ENCODE data around the gene PAFAH1B1.
A peak's percentile ranks its signal among the peaks of the same experiment; 100 is the strongest.
"Not testable (repeated sequence)": the region's sequence is repeated elsewhere in the genome, so short reads cannot be mapped to it uniquely, and the experiment has no call there.

The PAFAH1B1 gene

GRCh38 chr17:2592971-2593820 lies at the start of gene PAFAH1B1:
PAFAH1B1 (plus strand) TSS chr17:2593654; CDS start chr17:2638289, 44,635 bp downstream.
- Histone ChIP-seq H3K4me3 (ENCODE audit: low read length) (peak within 1 kb of the TSS; percentile 91), H3K27me3 (ENCODE audit: insufficient read depth, low read length) (no peaks in the 10 kb centered on the region), H3K36me3 (ENCODE audit: insufficient read depth, low read length) (no peaks in the 10 kb centered on the region), H2AFZ (ENCODE audit: low read depth, low read length) (peak within 1 kb of the TSS; percentile 83), H3K4me1 (ENCODE audit: insufficient read depth, low read length) (no peaks in the 10 kb centered on the region), H3K9me3 (ENCODE audit: low read length) (no peaks in the 10 kb centered on the region)

DNA sequence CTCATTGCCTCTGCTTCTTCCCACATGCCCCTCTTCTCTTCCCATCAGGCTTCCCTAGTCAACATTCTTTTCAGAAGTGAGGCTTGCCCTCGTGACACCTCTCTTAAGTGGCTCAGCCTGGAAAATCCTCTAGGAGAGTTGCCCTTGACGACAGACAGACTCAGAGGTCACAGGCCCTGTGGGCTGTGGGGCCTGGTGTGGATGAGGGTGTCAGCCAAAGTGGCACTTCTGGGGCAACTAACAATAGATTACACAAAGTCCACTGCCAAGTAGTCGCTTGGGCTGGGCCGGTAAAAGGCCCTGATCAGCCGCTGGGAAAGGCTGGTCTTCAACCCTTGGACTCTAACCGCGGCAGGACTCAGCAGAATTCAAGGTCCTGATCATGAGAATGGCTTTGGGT lies 48.1 kb upstream of the PAFAH1B1 start:
- no peak overlapping the region for H3K4me3 ChIP-seq (ENCODE audit: low read length)

GRCh38 chr17:2547176-2547575 lies 46.3 kb upstream of the PAFAH1B1 start:
- H3K36me3 ChIP-seq (ENCODE audit: insufficient read depth, low read length) = no peaks in the 10 kb centered on the region
- no peak overlapping the region for H2AFZ ChIP-seq (ENCODE audit: low read depth, low read length)
- H3K9me3 ChIP-seq (ENCODE audit: low read length) = no peaks in the 10 kb centered on the region
- no peak overlapping the region for H3K4me3 ChIP-seq (ENCODE audit: low read length)
- no peaks in the 10 kb centered on the region for H3K27me3 ChIP-seq (ENCODE audit: insufficient read depth, low read length)
- peaks cover 13% of the 10 kb centered on the region for H3K4me1 ChIP-seq (ENCODE audit: insufficient read depth, low read length)

More for the DNA sequence above, 48.1 kb upstream of the PAFAH1B1 start:
- H3K9me3 ChIP-seq (ENCODE audit: low read length) = no peaks in the 10 kb centered on the region
- H3K4me1 ChIP-seq (ENCODE audit: insufficient read depth, low read length) = peaks cover 5% of the 10 kb centered on the region
- H2AFZ ChIP-seq (ENCODE audit: low read depth, low read length) = no peak overlapping the region
- H3K36me3 ChIP-seq (ENCODE audit: insufficient read depth, low read length) = no peaks in the 10 kb centered on the region
- H3K27me3 ChIP-seq (ENCODE audit: insufficient read depth, low read length) = no peaks in the 10 kb centered on the region

DNA sequence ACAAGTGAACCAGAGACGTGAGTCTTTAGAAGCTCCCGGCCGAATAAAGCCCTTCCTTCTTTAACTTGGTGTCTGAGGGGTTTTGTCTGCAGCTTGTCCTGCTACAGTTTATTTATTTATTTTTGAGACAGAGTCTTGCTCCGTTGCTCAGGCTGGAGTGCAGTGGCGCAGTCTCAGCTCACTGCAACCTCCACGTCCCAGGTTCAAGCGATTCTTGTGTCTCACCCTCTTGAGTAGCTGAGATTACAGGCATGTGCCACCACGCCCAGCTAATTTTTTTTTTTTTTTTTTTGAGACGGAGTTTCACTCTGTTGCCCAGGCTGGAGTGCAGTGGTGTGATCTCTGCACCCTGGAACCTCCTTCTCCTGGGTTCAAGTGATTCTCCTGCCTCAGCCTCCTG lies 45.4 kb upstream of the PAFAH1B1 start:
- H3K4me3 ChIP-seq (ENCODE audit: low read length); H3K9me3 ChIP-seq (ENCODE audit: low read length); H2AFZ ChIP-seq (ENCODE audit: low read depth, low read length); H3K36me3 ChIP-seq (ENCODE audit: insufficient read depth, low read length); H3K27me3 ChIP-seq (ENCODE audit: insufficient read depth, low read length): not testable (repeated sequence)
- H3K4me1 ChIP-seq (ENCODE audit: insufficient read depth, low read length) = peaks cover 13% of the 10 kb centered on the region

DNA sequence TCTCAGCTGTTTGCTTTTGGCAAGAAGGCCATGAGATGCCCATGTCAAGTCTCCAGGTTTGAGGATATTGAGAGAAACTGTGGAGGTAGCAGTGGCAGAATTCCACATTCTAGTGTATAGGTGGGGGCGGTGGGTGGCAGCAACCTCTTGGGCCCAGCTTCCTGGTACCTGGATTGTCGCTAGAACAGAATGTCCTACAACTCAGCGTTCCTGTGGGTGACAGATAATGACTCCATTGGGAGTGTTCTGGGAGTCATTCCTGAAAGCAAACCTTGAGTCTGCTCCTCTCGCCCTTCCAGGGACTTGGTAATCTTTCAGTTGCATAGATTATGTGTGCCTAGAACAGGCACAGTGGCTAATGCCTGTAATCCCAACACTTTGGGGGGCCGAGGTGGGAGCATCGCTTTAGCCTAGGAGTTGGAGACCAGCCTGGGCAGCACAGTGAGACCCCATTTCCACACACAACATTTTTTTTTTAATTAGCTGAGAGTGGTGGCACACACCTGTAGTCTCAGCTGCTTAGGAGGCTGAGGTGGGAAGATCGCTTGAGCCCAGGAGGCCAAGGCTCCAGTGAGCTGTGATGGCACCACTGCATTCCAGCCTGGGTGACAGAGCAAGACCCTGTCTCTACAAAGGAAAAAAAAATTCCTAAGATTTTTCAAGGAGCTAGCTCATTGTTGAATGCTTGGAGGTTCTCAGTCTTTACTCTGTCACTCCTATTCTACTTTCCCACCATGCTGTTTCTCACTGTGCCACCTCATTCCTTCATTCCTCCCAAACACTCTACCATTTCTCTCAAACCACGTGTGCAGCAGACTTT lies 43.9 kb upstream of the PAFAH1B1 start:
- Histone ChIP-seq H3K4me3 (ENCODE audit: low read length) (no peak overlapping the region), H3K36me3 (ENCODE audit: insufficient read depth, low read length) (no peaks in the 10 kb centered on the region), H3K4me1 (ENCODE audit: insufficient read depth, low read length) (peaks cover 13% of the 10 kb centered on the region), H2AFZ (ENCODE audit: low read depth, low read length) (no peak overlapping the region), H3K9me3 (ENCODE audit: low read length) (no peaks in the 10 kb centered on the region), H3K27me3 (ENCODE audit: insufficient read depth, low read length) (no peaks in the 10 kb centered on the region)

GRCh38 chr17:2551493-2551892 lies 42.0 kb upstream of the PAFAH1B1 start:
- Histone ChIP-seq H3K4me1 (ENCODE audit: insufficient read depth, low read length) (peaks cover 8% of the 10 kb centered on the region), H3K27me3 (ENCODE audit: insufficient read depth, low read length) (no peaks in the 10 kb centered on the region), H3K36me3 (ENCODE audit: insufficient read depth, low read length) (no peaks in the 10 kb centered on the region), H3K4me3 (ENCODE audit: low read length) (no peak overlapping the region), H2AFZ (ENCODE audit: low read depth, low read length) (peak overlapping the region; percentile 53), H3K9me3 (ENCODE audit: low read length) (no peaks in the 10 kb centered on the region)

DNA sequence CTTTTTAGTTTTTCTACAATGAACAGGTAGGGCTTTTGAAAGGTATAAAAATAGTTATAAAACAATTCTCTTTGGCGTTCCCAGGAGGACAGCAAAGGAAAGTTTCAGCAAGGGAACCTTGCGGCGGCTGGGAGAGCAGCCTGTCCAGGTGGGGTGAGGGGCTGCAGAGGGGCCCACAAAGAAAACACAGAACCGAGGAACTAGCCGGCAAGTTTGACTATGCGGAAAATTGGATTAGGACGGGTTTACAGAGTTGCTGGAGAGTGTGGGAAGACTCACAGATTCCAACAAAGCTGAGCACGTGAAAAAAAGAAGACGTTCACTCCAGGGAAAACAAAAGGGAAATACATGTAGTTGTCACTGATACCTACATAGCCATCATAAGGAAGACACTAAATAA lies 41.5 kb upstream of the PAFAH1B1 start:
- Histone ChIP-seq H3K9me3 (ENCODE audit: low read length) (no peaks in the 10 kb centered on the region), H3K36me3 (ENCODE audit: insufficient read depth, low read length) (no peaks in the 10 kb centered on the region), H3K27me3 (ENCODE audit: insufficient read depth, low read length) (no peaks in the 10 kb centered on the region), H3K4me1 (ENCODE audit: insufficient read depth, low read length) (peaks cover 8% of the 10 kb centered on the region), H2AFZ (ENCODE audit: low read depth, low read length) (peak overlapping the region; percentile 53), H3K4me3 (ENCODE audit: low read length) (no peak overlapping the region)

DNA sequence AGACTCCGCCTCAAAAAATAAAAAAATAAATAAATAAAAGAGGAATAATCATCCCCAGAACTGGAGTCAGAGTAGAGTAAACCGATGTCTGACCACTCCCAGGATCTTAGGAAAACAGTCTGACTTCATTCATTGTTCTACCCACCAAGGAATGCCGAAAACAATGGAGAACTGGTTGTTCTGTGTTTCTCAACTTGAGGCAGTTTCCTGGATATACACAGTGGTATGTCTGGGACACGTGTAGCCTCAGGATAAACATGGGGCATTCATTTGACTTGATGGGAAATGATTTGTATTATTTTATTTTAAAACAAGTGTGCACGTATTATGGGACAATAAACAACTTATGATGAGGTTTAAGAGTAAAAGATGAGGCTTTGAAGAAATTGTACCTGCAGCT lies 32.8 kb upstream of the PAFAH1B1 start:
- Histone ChIP-seq H2AFZ (ENCODE audit: low read depth, low read length) (no peak overlapping the region), H3K36me3 (ENCODE audit: insufficient read depth, low read length) (no peaks in the 10 kb centered on the region), H3K27me3 (ENCODE audit: insufficient read depth, low read length) (no peaks in the 10 kb centered on the region), H3K9me3 (ENCODE audit: low read length) (peaks cover 3% of the 10 kb centered on the region), H3K4me3 (ENCODE audit: low read length) (no peak overlapping the region), H3K4me1 (ENCODE audit: insufficient read depth, low read length) (peaks cover 8% of the 10 kb centered on the region)

- peaks cover 3% of the 10 kb centered on the region for H3K9me3 ChIP-seq (ENCODE audit: low read length)
- peaks cover 8% of the 10 kb centered on the region for H3K4me1 ChIP-seq (ENCODE audit: insufficient read depth, low read length)
- H2AFZ ChIP-seq (ENCODE audit: low read depth, low read length) = no peak overlapping the region
- H3K36me3 ChIP-seq (ENCODE audit: insufficient read depth, low read length) = no peaks in the 10 kb centered on the region
- no peak overlapping the region for H3K4me3 ChIP-seq (ENCODE audit: low read length)
- no peaks in the 10 kb centered on the region for H3K27me3 ChIP-seq (ENCODE audit: insufficient read depth, low read length)
These were observed 31.1 kb upstream of the PAFAH1B1 start for GRCh38 chr17:2562162-2562858.

DNA sequence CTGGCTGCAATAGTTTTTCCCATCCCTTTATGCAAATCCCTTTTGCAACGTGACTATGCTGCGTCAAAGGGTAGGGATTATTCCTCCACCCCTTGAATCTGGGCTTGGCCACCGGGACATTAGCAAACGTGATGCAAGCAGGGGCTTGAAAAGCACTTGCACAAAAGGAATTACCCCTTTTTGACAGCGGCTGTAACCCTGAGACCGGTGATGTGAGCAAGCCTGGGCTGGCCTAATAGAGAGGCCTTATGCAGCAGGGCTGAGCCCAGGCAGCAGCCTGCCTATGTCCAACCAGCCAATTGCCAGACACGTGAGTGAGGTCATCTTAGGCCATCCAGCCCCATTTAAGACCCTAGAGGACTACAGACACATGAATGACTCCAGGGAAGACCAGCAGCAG lies 30.4 kb upstream of the PAFAH1B1 start:
- Histone ChIP-seq H2AFZ (ENCODE audit: low read depth, low read length) (no peak overlapping the region), H3K4me3 (ENCODE audit: low read length) (no peak overlapping the region), H3K27me3 (ENCODE audit: insufficient read depth, low read length) (no peaks in the 10 kb centered on the region), H3K36me3 (ENCODE audit: insufficient read depth, low read length) (no peaks in the 10 kb centered on the region), H3K4me1 (ENCODE audit: insufficient read depth, low read length) (peaks cover 8% of the 10 kb centered on the region), H3K9me3 (ENCODE audit: low read length) (peaks cover 3% of the 10 kb centered on the region)

DNA sequence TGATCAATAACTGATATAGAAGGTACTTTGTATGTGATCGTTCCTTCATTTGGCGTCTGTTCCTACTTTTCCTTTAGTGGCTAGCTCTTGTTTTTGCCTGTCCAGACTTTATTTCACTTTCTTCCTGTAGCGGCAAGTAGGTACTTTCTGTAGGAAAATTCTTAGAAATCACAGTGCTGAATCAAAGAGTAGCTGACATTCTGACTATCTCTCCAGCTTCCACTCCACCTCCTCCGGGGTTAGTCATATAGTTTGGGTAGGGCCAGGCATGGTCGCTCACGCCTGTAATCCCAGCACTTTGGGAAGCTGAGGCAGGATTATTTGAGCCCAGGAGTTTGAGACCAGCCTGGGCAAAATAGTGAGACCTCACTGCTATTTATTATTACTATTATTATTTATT lies 29.9 kb upstream of the PAFAH1B1 start:
- Histone ChIP-seq H3K4me1 (ENCODE audit: insufficient read depth, low read length) (peaks cover 8% of the 10 kb centered on the region), H3K9me3 (ENCODE audit: low read length) (peaks cover 3% of the 10 kb centered on the region), H3K4me3 (ENCODE audit: low read length) (no peak overlapping the region), H2AFZ (ENCODE audit: low read depth, low read length) (no peak overlapping the region), H3K36me3 (ENCODE audit: insufficient read depth, low read length) (no peaks in the 10 kb centered on the region), H3K27me3 (ENCODE audit: insufficient read depth, low read length) (no peaks in the 10 kb centered on the region)

DNA sequence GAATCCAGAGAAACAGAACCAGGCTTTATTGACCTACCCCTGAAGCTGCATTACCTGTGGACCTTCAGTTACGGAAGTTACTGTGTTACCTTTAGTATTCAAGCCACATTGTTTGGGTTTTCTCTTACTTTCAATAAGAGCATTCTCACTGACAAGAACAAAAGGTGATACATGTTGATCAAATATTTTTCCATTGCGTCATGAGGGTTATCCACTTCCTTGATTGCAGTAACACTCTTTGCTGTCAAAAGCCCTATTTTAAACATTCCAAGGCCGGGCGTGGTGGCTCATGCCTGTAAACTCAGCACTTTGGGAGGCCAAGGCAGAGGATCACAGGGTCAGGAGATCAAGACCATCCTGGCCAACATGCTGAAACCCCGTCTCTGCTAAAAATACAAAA lies 28.6 kb upstream of the PAFAH1B1 start:
- Histone ChIP-seq H3K4me1 (ENCODE audit: insufficient read depth, low read length) (peaks cover 8% of the 10 kb centered on the region), H3K36me3 (ENCODE audit: insufficient read depth, low read length) (no peaks in the 10 kb centered on the region), H3K27me3 (ENCODE audit: insufficient read depth, low read length) (peaks cover 3% of the 10 kb centered on the region), H3K4me3 (ENCODE audit: low read length) (no peak overlapping the region), H2AFZ (ENCODE audit: low read depth, low read length) (no peak overlapping the region), H3K9me3 (ENCODE audit: low read length) (peaks cover 3% of the 10 kb centered on the region)

GRCh38 chr17:2566056-2566455 lies 27.4 kb upstream of the PAFAH1B1 start:
- peaks cover 8% of the 10 kb centered on the region for H3K4me1 ChIP-seq (ENCODE audit: insufficient read depth, low read length)
- no peak overlapping the region for H2AFZ ChIP-seq (ENCODE audit: low read depth, low read length)
- peaks cover 3% of the 10 kb centered on the region for H3K27me3 ChIP-seq (ENCODE audit: insufficient read depth, low read length)
- no peaks in the 10 kb centered on the region for H3K36me3 ChIP-seq (ENCODE audit: insufficient read depth, low read length)
- no peak overlapping the region for H3K4me3 ChIP-seq (ENCODE audit: low read length)
- peaks cover 3% of the 10 kb centered on the region for H3K9me3 ChIP-seq (ENCODE audit: low read length)

All from neuron (in vitro differentiated cells).